ENCODE measurements around the gene TMEM132E.

Gene TMEM132E

GRCh38 chr17:34658811-34659560 is 79.6 kb downstream of the TMEM132E start:
- DNase-seq: no peak

GRCh38 chr17:34663714-34664113 is 84.3 kb downstream of the TMEM132E start:
- DNase-seq: no peak

DNA sequence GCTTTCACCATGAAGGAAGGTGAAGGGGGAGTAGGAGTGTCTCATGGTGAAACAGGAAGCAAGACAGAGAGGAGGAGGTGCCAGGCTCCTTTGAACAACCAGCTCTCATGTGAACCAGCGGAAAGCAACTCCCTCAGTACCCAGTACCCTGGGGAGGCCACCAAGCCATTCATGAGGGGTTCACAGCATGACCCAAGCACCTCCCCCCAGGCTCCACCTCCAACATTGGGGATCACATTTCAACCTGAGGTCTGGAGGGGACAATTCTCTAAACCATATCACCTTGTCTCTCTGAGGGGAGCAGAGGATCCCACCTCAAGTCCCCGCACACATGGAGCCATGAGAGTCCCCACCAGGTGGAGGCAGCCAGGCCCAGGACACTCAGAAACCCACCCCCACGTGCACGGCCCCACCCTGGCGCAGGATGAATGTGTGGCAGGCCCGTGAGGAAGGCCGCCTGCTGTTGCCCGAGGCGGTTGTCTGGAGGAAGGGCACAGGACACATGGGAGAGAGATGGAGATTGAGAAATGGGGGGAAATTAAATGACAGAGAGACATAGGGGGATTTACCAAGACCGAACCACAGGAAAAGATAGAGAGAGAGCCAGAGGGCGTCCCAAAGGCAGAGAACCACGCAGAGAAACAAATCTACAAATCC is 85.9 kb downstream of the TMEM132E start:
- DNase-seq: no peak

GRCh38 chr17:34665819-34666763 is 86.7 kb downstream of the TMEM132E start:
- no peak for DNase-seq

- DNase-seq: peak in 20 of 56 donors; percentile 2 to 55 (median 14)
Measured at GRCh38 chr17:34667656-34668055, 88.3 kb downstream of the TMEM132E start.

- DNase-seq: no peak
Measured at GRCh38 chr17:34668206-34668605, 88.8 kb downstream of the TMEM132E start.

- no peak for DNase-seq
Measured at GRCh38 chr17:34669511-34669910, 90.1 kb downstream of the TMEM132E start.

DNA sequence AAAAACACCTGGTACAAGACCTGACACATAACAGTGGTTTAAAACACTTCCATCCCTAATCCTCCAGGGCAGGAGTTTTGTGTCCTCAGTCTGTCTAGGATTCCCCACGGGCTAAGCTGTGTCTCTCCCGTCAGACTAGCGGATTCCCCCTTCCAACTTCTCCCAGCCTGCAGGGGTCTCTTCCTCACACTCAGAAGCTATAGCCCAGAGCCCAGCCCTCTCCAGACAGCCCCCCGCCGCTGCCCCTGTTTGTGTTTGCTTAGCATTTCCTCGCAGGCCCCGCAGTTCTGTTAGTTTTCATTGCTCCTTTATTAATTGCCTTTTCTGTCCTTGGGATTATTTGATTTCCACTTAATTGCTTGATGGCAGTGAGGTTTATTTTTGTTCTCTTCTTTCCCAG is 91.2 kb downstream of the TMEM132E start:
- DNase-seq: no peak

- no peak for DNase-seq
Measured at GRCh38 chr17:34671191-34671590, 91.8 kb downstream of the TMEM132E start.

GRCh38 chr17:34672176-34672785 is 92.9 kb downstream of the TMEM132E start:
- DNase-seq: no peak

GRCh38 chr17:34673516-34673915 is 94.1 kb downstream of the TMEM132E start:
- DNase-seq: no peak

DNA sequence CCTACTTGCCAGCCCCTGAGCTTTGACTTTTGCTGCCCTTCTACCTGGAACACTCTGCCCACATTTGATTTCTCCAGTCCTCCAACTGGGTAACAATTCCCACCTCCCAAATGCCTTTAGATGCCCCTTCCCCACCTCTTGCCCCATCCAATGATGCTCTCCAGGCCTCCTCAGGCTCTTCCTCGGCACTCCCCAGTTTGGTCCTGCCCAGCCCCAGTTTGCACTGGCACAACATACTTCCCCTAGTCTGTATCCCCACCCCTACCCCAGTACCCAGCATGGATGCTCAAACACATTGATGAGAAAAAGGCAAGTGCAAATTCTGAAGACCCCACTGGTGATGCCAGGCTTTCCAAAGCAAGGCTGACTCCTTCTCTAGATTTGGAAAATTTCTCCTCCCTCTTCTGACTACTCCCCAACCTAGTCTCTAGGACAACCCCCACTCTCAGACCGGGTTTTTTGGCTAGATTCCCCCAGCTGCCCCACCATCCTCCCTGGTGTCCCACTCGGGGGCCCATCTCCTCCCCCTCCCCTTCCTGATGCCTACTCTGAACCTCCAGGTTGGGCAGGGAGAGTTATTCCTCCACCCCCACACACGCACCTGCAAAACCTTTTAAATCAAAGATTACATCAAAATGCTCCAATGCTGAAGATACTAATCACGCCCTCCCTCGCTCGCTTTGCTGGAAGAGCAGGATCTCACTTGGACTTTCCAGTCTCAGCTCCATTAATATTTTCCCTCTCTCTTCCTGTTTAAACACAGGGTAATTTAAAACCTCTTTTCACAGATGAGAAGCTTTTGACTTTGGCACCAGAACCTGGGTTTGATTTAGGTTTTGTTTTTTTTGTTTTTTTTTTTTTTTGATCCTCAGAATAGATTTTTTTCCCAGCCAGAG is 94.9 kb downstream of the TMEM132E start:
- no peak for DNase-seq

GRCh38 chr17:34675143-34675542 is 95.8 kb downstream of the TMEM132E start:
- no peak for DNase-seq

GRCh38 chr17:34675605-34676004 is 96.2 kb downstream of the TMEM132E start:
- no peak for DNase-seq

GRCh38 chr17:34680151-34680550 is 100.8 kb downstream of the TMEM132E start:
- no peak for DNase-seq

DNA sequence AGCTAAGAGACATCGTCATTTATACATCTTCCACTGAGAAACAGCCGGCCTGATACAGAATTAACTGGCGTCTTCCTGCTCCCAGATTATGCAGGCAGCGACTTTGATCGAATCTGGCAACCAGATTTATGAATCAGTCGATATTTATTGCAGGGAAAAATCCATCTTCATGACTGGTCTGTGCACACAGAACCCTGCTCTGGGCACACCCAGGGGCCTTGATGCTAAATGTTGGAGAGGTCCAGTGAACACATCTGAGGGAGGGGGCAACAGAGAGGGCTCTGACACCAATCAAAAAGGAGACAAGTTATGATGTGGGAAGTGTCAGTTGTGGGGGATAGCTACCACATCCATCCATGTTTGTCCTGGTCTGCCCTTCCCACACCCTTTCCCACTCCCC is 102.9 kb downstream of the TMEM132E start:
- no peak for DNase-seq

DNA sequence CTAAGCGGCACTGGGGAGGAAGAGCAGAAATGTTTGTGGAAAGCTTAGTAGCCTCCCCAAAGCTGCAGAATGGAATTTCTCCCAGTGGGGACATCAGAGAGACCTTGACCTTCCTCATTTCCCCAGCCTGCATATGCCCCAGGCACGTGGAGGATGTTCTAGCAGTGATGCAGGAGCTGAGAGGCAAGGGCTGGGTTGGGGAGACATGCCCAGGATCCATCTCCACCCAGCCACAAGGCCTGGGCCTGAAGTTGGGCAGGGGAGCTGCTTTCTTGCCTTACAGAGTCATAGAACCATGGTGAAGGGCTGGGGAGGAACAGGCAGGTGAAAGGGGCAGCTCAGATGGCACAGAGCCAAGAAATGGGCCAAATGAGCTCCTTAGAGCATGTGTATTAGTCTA is 104.0 kb downstream of the TMEM132E start:
- DNase-seq: no peak
